Measurements from ENCODE around the gene OR52N2.

OR52N2 gene

DNA sequence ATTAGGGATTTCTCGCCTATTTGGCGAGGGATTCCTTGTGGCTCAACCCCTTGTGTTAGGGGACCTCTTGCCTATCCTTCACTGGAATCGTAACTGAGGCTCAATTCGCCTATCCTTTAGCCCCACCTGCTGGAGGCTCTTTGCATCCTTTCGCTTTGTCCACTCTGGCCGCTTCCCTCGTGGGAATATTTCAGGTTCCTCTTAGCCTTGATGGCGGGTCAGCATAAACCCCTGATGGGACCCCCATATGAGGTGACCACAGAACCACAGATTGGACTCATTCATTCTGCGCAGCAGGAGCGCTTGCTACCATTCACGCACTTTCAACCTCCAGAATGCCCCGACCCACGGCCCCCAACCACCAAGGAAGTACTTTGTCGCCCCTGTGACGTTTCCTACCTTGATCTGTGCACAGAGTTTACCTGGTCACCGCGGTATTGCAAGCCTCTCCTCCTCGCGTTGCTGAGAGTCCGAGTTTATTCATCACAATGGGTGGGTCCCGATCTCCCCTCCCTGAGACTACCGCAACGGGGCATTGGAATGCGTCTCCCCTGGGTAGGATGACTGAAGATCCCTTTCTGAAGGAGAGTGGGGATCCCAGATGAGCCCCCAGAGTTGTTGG lies at the start of gene OR52N2:
TSS of gene OR52N2 (plus strand) at position 425 of the 622 bp plus-strand sequence. CDS start 11,412 bp downstream, outside the sequence.
- peak; percentile 63 to 66 for DNase-seq

DNA sequence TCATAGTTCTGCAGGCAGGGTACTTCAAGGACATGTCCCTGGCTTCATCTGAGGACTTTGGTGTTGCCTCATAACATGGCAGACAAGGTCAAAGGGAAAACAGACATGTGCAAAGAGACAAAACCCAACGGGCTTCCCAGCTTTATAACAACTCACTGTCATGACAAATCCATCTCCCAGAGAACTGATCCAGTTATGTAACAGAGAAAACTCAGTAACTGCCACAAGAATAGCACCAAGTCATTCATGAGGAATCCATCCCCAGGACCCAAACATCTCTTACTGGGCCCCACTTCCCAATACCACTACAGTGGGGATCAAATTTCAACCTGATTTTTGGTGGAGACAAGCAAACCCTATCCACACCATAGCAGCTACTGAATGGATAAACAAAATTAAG lies 41.7 kb upstream of the OR52N2 start:
- no peak for DNase-seq

GRCh38 chr11:5783255-5783654 lies 25.5 kb upstream of the OR52N2 start, which contains the start of gene OR52N5:
Gene OR52N5 (minus strand): TSS chr11:5783355. CDS start chr11:5778634, 4,721 bp downstream.
- no peak for DNase-seq

DNA sequence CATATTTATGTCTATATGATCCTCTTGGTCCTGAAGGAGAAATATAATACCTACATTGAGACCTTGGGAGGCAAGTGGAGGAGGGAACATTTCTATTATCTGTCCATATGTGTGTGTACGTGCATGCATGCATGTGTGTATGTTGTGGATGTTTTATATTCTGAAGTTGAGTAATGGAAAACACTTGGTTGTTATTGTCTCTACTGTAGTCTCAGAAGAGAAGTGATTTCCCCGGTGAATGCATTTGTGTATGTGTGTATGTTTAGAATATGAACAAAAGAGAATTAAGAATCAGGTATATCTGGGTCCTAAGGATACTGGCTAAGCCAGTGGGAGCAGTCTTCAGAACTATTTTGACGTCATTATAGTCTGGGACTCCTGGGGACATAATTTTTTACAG lies 17.6 kb upstream of the OR52N2 start, which contains the start of gene OR52N1:
TSS of gene OR52N1 (minus strand) at position 101 of the 400 bp plus-strand sequence. CDS start 2,449 bp downstream, outside the sequence.
- DNase-seq = no peak

GRCh38 chr11:5796541-5796940 lies 12.2 kb upstream of the OR52N2 start:
- DNase-seq = no peak

DNA sequence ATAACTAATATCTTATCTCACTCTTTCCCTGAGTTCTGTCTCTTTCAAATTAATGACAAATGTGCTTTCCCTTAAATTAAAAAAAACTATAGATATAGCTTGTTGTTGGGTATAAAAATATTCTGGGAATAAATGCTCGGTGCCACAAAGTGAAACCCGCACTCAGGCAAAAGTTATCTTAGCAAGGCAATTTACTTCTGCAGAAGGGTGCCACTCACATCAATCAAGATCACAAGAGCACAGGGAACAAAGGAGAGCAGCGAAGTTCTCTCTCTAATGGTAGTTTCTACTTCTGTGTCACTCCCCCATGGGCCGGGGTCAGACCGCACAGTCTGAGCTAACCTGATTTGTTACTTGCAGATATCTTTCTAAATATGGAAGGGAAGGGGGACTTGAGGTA lies 4.7 kb upstream of the OR52N2 start:
- DNase-seq = no peak

- no peak for DNase-seq
These were observed 1.1 kb upstream of the OR52N2 start for GRCh38 chr11:5807580-5807979.

GRCh38 chr11:5809122-5809519 lies 397 bp downstream of the OR52N2 start:
- no peak for DNase-seq

GRCh38 chr11:5809905-5810795 lies 1.4 kb downstream of the OR52N2 start:
- no peak for DNase-seq

DNA sequence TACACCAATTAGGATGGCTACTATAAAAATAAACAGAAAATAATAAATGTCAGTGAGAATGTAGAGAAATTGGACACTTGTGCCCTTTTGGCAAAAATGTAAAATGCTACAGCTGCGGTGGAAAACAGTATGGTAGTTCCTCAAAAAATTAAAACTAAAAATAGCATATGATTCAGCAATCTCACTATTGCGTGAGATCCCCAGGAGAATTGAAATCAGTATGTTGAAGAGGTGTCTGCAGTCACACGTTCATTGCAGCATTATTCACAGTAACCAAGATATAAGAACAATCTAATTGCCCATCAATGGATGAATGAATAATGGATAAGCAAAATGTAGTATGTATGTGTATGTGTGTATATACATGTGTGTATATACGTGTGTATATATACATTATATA lies 6.8 kb downstream of the OR52N2 start:
- DNase-seq = no peak

- DNase-seq = no peak
These were observed 9.6 kb downstream of the OR52N2 start for GRCh38 chr11:5818245-5818886.

GRCh38 chr11:5831196-5831829 lies 22.6 kb downstream of the OR52N2 start:
- no peak for DNase-seq

GRCh38 chr11:5833446-5833845 lies 24.7 kb downstream of the OR52N2 start:
- DNase-seq = no peak

DNA sequence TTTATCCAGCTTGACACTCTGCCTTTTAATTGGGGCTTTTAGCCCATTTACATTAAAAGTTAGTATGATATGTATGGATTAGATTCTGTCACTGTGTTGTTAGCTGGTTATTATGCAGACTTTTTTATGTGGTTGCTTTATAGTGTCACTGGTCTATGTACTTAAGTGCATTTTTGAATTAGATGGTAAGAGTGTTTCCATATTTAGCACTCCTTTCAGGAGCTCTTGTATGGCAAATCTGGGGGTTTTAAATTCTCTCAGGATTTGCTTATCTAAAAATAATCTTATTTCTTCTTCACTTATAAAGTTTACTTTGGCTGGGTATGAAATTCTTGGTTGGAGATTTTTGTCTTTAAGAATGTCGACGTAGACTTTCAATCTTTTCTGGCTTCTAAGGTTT lies 29.0 kb downstream of the OR52N2 start:
- DNase-seq = no peak

- DNase-seq = no peak
These were observed 33.1 kb downstream of the OR52N2 start, which contains the start of gene OR52E6 for GRCh38 chr11:5841797-5842196. Gene OR52E6 (minus strand): TSS chr11:5841897. CDS start chr11:5841897, 0 bp downstream.

- no peak for DNase-seq
These were observed 38.0 kb downstream of the OR52N2 start for GRCh38 chr11:5846701-5847100.

GRCh38 chr11:5847711-5848110 lies 39.0 kb downstream of the OR52N2 start:
- DNase-seq = no peak

- no peak for DNase-seq
These were observed 42.3 kb downstream of the OR52N2 start for GRCh38 chr11:5851002-5851401.

DNA sequence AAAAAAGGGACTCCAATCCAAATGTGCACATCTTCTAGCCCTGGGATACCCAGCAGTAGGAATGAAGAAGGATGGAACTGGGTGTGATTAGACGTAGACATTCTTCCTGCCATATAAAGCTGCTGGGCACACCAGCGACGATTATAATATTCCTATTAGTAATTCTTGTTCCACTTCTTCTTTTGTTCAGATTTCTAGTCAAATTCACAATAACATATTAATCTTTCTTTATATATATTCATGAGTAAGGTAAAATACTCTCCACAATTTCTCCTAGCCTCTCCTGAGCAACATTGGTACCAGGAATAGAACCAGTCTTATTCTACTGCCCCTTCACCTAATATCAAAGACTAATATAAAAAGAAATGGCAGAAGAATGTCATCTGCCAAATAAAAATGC lies 48.9 kb downstream of the OR52N2 start, which contains the start of gene OR52E8:
TSS of gene OR52E8 (minus strand) at position 101 of the 400 bp plus-strand sequence. CDS start at position 101, 0 bp downstream.
- no peak for DNase-seq

DNA sequence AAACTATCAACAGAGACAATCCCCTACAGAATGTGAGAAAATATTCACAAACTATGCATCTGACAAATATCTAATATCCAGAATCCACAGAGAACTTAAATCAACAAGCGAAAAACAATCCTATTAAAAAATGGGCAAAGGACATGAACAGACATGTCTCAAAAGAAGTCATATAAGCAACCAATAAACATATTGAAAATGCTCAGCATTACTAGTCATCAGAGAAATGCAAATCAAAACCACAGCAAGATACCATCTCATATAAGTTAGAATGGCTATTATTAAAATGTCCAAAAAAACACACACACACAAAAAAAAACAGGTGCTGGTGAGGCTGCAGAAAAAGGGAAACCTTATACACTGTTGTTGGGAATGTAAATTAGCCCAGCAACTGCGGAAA lies 57.1 kb downstream of the OR52N2 start:
- no peak for DNase-seq

All from NCI-H2081 (cell line).